Epidermal melanocyte (primary cell): ENCODE data around the gene ZNF354B.
"Not testable (repeated sequence)": the region's sequence is repeated elsewhere in the genome, so short reads cannot be mapped to it uniquely, and the experiment has no call there.

ENCODE experiments used
- DNase-seq: peaks from one replicate; pipeline ENCODE4 v3.0.0; 2011; ENCODE audit warnings: low spot score; ENCODE audit not compliant: insufficient read length

Gene ZNF354B

DNA sequence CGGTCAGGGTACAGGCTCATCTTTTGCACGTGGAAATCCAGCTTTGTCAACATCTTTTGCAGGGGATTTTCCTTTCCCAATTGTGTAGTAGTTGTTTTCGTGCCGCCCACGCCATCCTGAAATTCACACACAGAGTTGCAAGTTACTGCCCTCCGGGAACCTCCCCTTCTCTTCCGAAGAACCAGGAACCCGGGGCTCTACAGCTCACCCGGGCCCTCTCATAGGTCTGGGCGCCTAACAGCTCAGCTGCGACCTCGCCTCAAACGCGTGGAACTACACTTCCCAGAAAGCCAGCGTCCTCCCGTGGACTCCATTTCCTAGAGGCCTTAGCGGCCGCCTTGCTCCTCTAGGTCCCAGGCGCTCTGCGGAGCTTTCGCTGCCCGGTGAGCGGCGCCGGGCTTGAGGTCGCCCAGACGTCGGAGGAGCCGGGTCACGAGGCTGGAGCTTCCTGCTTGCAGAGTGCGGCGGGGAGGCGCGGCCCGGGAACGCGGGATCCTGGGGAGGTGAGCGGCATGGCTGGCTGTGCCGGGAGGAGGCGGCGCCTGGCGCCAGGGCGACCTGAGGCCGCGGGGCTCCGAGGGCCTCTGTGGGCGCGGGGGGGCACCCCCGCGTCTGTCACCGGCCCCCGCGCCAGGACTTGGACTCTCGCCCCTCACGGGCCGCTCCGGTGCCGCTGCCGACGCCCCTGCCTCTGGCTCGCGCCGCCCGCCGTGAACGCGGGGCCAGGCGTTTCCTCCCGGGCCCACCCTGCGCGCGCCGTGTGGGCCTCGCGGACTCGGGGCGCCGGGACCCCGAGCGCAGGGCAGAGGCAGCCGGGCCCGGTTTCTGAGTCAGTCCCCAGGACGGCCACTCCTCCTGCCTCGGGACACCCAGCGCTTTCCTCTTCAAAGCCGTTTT, at the start of gene ZNF354B:
ZNF354B (plus strand) TSS at position 329 of the 897 bp plus-strand sequence. CDS start 1,095 bp downstream, outside the sequence.
- DNase-seq = peak; percentile 96

DNA sequence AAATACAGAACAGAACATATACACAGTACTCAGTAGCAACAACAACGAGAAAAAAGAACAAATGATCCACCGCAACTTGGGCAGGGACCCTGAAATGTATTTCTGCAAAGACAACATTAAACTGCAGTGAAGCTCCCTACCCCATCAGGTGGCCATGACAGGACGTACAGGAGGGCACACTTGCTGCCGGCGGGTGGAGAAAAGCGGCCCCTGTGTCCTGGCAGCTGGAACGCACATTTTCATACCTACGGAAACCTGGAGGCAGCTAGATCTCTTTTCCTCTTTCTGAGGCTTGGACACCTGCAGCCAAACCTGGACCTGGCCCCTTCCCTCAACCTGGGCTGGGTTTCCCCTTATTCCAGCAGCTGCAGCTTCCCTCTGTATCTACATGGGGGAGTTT, 42.2 kb upstream of the ZNF354B start:
- DNase-seq = no peak

DNA sequence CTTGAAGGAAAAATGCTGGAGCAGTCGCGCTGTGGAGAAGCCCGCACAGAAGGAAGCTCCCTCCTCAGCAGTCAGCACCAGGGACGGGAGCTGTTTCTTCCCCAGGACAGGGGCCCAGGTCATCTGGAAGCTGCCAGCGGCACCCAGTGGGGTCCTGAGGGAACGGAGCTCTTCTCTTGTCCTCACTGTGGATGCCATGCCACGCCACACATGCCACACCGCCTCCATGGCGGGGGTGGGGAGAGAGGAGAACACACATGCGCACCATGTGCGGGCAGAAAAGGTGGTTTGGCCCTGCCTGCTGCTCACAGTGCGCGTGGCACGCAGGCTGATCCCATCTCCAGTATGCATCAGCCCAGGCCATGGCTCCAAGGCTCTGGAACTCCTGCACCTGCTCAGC, 41.7 kb upstream of the ZNF354B start:
- no peak for DNase-seq

DNA sequence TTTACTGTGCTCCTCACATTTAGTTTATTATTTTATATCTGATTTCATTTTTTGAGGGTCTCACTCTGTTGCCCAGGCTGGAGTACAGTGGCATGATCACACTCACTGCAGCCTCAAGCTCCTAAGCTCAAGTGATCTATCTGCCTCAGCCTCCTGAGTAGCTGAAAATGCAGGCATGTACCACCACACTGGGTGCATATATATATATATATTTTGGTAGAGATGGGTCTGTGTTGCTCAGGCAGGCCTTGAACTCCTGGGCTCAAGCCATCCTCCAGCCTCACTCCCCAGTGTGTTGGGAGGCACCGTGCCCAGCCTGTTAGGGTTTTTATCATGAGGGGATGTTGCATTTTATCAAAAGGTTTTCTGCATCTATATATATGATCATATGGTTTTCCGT, 39.8 kb upstream of the ZNF354B start:
- no peak for DNase-seq

DNA sequence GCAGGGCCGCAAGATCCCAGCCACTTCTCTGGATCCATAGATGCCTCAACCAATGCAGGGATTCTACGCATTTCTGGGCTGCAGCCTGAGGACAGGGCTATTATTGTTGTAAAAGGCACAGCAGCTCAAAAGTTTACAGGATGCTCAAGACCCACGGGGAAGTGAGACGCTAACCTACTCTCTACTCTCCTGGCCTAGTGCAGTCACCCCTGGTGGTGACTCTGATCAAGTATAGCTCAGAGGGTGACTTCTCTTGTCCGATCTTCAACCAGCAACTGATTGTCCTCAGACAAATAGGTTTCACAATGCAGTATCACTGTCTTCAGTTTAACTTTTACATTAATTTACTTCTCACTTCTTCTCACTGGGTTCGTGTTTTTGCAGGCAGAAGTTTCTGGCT, 34.3 kb upstream of the ZNF354B start:
- DNase-seq = no peak

DNA sequence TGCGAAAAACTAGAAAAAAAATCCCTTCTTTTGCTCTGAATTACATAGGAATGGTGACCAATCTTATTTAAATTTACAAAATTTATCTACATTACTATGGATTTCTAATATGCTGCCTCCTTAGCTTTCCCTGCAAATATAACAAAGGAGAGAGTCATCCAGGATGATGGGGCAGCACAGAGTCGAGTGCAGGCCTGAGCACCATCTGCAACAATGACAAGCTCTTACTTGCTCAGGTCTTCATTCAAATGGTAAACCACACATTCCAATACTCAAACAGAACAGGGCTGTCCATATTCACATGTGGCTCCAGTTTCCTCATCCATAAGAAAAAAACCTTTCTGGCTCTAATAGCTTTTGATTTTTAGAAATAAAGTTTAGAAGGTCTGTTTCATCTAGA, 33.5 kb upstream of the ZNF354B start:
- DNase-seq = no peak

DNA sequence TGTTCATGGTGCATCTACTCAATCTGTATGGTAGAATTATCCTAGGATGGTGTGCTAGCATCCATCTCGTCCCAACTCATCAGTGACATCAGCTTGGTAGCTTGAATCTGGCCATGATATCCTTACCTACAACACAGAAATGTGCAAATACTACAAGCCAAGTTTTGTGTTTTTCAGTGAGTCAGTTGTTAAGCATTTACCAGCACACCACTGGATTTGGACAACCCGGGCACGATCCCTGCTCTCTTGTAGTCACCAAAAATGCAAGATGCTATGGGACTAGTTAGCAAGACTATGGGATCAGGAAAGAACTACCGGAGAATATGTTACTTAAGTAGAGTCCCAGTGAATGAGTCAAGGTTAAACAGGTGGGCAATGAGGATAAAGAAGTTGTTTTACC, 32.1 kb upstream of the ZNF354B start:
- no peak for DNase-seq

DNA sequence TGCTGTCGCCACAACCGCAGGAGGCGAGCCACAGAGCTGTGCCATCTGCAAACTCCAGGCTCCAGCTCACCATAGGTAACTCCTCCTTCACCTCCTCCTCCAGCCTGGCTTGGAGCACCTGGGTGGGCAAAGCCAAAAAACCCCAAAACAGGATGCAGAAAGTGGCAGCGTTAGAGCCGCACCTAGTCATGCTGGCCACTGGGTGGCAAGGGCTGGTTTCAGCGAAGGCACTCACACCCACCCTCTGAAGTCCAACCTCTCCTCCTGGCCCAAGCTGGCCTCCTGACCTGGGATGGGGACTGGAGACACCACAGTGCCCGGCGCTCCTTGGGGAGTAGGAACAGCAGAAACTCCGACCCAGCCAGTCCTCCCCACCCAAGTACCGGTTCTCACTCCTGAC, 28.7 kb upstream of the ZNF354B start:
- DNase-seq = no peak

DNA sequence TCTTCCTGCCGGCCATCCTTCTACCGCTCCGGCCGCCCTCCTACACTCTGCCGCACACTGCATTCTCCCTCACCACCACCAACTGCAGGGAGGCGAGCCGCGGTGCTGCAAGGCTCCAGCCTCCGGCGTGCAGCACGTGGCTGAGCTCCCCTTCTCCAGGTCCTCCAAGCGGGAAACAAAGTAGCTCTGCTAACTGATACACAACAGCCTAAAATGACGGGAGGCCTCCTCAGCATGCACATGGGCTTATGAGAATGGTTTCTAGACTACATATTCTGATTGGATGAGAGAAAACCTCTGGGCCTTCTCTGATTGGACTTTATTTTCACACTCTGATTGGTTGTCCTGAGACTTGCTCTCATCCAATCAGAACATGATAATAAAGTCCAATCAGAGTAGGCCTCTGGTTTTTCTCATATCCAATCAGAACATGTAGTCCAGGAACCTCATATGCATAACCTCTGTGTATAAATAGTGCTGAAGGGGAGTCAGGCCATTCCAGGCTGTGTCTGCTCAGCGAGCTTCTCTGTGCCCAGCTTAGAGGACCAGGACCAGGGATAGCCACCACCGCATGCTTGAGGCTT, 27.0 kb upstream of the ZNF354B start:
- no peak for DNase-seq

DNA sequence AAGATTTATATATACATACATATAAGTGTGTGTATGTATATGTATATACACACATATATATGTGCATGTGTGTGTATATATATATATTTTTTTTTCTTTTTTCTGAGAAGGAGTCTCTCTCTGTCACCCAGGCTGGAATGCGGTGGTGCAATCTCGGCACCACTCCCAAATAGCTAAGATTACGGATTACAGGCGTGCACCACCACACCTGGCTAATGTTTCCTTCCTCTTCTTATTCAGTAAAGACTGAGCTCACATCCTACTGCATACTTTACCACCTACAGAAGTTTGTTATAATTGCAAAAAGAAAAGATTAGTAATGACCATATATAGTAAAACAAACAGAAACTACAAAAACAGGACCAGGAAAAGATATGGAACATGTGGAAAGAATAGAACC, 23.1 kb upstream of the ZNF354B start:
- no peak for DNase-seq

DNA sequence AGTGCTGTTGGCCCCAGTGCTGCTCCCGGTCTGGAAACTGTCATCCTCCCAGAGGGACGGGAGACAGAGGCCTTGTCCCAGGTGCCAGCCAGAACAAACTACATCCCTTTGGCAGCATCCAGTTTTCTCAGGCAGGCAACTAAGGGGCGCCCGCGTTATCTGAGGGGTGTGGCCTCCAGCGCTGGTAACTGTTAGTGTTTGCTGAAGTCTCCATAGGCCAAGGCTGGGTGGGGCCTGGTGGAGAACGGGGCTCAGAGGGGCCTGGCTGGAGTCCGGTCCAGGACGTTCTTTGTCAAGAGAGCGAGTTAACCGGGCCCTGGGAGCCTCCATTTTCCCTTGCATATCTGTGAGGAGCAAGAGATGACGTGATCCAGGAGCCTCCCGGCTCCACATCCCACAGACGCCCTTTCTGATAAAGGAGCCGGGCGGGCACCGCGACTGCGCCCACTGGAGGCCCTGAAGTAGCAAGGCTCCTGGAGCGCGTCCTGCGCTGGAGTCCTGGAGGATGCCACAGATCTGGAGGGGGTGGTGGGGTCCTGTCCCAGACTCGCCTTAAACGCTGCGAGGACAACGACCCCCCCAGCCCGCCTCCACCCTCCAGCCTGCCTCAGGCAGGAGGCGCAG, 20.9 kb upstream of the ZNF354B start:
- not testable (repeated sequence) for DNase-seq

DNA sequence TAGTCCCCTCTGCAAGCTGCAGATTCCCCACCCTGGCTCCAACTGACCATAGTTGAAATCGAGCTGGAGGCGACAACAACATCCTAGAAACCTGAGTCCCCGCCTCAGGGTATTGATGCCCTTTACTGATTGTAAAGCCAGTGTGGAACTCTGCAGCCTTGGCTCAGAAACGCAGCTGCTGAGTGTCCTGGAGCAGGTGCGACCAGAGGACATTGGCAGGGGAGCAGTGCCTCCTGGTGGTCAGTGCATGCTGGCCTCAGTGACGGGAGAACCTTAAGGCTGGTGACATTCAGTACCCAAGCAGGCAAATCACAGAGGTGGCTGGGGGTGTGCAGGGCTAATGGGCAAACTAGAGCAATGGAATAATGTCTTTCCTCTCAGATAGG, 20.4 kb upstream of the ZNF354B start:
- no peak for DNase-seq

DNA sequence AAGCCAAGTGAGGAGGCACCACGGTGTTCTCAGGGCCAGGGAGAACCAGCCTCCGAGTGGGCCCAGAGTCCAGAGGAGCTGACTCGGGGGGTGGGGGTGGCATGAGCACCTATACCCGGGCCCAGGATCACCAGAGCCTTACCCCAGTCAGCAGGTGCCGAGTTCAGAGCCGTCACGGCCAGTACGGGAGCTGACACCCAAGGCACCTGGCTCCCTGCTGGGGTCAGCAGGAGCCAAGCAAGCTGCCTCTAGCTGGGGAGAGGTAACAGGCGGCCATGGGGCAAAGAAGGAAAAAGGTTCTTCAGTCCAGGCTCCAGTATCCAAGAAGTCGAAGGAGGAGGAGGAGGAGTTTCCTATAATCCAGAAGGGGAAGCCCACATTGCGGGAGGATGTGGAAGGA, 19.4 kb upstream of the ZNF354B start:
- DNase-seq = not testable (repeated sequence)

DNA sequence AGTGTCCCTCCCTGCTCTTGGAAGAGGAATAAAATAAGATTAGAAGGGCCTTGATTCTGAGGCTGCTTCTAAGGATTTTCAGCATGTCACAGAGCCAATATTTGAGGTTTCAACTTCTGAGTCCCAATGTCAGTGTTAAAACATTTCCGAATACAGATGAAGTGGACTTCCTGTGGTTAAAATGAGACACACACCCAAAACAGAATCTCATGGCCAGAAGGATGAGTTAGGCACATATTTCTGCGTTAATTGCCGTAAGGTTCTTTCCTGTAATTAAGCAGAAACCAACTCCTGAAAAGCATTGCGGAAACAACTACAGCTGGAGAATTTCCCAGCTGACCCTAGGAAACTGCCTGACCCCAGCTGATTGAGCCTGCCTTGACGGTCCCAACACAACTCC, 10.4 kb upstream of the ZNF354B start:
- DNase-seq = no peak

DNA sequence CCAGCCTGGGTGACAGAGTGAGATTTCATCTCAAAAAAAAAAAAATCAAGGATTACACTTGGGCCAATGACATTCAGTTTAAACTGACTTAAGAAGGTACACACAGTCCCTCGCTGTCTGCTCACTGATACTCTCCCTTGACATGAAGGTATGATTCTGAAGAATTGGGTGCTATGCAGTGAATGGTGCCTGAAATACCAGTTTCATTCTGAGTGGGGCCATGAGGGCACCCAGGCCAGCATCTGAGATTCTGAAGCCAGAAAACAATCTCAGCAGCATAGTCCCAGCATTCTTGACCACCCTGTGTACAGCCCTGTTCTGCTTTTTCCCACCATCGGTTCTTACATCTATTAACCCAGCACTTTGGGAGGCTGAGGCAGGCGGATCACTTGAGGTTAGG, 7.8 kb upstream of the ZNF354B start:
- DNase-seq = no peak

DNA sequence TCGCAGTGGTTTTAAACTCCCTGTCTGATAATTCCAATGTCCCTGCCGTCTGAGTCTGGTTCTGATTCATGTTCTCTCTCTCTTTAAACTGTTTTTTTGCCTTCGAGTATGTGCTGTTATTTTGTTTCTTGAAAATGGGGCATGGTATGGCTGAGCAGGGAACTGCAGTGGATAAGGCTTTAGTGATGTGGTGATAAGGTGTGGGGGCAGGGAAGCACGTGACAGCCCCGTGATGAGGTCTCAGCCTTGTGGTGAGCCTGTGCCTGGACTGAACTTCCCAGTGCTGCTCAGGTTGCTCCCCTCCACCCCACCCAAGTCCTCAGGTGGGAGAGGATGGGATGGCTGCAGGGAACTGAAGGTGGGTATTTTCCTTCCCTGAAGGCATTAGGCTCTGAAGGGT, 5.5 kb upstream of the ZNF354B start:
- no peak for DNase-seq

DNA sequence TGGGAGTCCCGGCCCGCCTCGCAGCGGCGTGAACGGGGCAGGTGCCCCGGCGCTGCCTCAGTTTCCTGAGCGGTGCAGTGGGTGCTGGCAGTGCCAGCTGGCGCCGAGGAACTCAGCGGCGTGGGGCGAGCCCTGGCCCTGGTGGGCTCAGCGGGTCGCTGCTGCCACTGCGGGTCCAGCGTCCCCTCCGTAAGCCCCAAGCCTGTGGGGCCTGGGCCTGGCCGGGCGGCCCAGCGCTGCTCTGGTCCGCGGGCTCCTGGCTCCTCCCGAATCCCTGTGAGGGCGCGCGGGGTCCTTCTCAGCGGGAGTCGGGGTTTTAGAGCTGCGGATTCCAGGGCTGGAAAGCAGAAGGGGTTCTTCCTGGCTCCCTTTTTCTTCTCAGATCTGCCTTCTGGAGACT, 862 bp downstream of the ZNF354B start:
- DNase-seq = not testable (repeated sequence)

DNA sequence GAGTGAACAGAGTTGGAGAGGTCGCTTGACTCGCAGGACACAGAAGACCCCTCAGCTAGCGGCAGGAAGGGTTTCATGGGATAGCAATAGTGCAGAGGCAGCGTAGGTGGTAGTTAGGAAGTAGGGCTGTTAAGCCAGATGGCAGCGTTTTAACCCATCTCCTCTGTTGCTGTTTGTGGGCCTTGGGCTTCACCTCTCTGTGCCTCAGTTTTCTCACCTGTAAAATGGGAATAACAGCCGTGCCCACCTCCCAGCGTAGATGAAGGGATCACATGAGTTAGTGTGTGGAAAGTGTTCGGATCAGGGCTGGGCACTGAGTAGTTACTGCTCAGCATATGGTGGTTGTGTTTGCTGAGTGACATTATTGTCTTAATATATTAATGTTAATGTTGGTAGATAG, 1.9 kb downstream of the ZNF354B start:
- DNase-seq = no peak

DNA sequence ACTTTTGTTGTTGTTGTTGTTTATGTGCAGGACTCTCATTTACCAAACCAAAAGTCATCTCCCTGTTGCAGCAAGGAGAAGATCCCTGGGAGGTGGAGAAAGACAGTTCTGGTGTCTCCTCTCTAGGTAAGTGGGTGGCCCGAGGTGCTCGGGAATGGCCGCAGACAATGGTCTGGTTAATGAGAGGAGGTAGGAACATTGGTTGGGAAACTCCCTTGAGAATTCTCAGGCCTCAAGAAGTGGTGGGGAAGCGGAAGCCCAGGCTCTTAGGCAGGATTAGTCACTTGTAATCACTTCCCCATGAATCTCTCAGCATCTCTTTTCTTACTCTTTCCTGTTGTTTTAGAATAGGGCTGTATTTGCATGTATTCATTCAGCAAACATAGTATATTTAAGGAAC, 7.2 kb downstream of the ZNF354B start:
- DNase-seq = no peak

DNA sequence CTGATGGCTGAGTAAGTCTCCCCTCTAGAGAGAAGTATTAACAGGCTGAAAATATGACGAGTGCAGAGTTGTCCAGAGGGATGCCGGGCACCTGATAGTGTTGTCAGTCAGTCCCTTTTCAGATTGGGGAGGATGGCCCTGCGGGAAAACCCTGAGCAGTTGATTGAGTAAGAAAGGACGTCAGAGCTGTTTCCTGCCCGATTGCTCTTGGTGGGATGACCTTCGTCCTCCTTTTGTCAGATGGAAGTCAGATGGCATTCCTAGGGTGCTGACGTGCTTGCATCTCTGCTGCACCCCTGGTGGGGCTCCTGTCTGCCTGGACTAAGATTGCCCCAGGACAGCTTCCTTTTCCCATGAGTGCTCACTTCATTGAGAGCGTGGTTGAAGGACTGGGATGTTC, 9.8 kb downstream of the ZNF354B start:
- no peak for DNase-seq

DNA sequence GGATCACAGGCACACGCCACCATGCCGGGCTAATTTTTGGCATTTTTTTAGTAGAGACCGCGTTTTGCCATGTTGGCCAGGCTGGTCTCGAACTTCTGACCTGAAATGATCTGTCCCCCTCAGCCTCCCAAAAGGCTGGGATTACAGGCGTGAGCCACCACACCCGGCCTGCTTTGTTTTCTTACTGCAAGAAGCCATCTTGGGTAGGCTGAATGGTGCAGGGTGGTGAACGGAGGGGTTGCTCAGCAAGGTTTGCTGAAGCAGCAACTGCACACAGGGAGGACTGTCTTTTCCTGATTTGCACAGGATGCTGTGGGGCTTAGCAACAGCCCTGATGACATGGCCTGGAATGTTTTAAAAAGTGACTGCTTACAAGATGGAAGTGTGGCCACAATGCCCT, 10.7 kb downstream of the ZNF354B start:
- DNase-seq = no peak

DNA sequence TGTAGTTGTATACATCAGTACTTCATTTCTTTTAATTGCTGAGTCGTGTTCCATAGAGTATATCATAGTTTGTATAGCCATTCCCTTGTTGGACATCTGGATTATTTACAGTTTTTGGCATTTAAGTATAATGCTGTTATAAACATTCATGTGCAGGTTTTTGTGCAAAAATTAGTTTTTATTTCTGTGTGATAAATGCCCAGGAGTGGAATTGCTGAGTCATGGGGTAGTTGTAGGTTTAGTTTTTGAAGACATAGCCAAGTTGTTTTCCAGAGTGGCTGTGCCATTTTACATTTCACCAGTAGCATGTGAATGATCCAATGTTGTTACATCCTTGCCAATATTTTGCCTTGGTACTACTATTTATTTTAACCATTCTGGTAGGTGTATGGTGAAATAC, 12.5 kb downstream of the ZNF354B start:
- no peak for DNase-seq
